AG04450 (cell line): Measurements from ENCODE around the gene ERFE. TPM values are rescaled to one million over a fixed set of nuclear protein-coding genes. Genes with fewer than 3 reads are reported as not detected.

Experiments used
- CTCF ChIA-PET: fragments of 300-600, 350-600 bp; formaldehyde crosslinking; extraction: SDS; loops from one replicate; lab custom pipeline; 2022; ENCODE audit warnings: antibody characterized with exemption, inconsistent platforms; lab: Charles Lee
- POLR2A ChIA-PET: fragments of 350-600 bp; formaldehyde crosslinking; extraction: SDS; loops from one replicate; lab custom pipeline; 2021; ENCODE audit warnings: antibody characterized with exemption, inconsistent platforms; lab: Yijun Ruan, JAX
- DNase-seq: peaks from one replicate; pipeline ENCODE4 v3.0.0-alpha.2; 2011; ENCODE audit warnings: low read depth, low spot score
- H3K27ac ChIP-seq: one replicate; pipeline ENCODE4 v1.5.1; 2012; ENCODE audit warnings: low read depth, low read length, control low read depth
- H3K27me3 ChIP-seq: one replicate; pipeline ENCODE4 v1.6.0; 2012; ENCODE audit warnings: low read length; ENCODE audit not compliant: control insufficient read depth, insufficient read depth
- H3K4me3 ChIP-seq: 2 replicates; pipeline ENCODE4 v1.5.1; 2011; ENCODE audit warnings: mild to moderate bottlenecking, low read depth, low read length, control low read depth
- H3K9me3 ChIP-seq: 2 replicates; pipeline ENCODE4 v1.5.1; 2012; ENCODE audit warnings: low read length; ENCODE audit not compliant: control insufficient read depth, insufficient read depth
- polyA plus RNA-seq: library from polyadenylated mRNA; depleted of rRNA; stranded (reverse); fragments of >200 nt; gene quantifications from 2 replicates; pipeline ENCODE4 v1.2.3, GENCODE V29; 2011
- TF ChIP-seq, protein P1 (sequence below): IDR thresholded peaks from 2 replicates; pipeline ENCODE4 v1.5.1; 2011; ENCODE audit warnings: low read depth, low read length, control low read depth, inconsistent platforms

Gene ERFE
- polyA plus RNA-seq, 1 experiment: 2.4 TPM

DNA sequence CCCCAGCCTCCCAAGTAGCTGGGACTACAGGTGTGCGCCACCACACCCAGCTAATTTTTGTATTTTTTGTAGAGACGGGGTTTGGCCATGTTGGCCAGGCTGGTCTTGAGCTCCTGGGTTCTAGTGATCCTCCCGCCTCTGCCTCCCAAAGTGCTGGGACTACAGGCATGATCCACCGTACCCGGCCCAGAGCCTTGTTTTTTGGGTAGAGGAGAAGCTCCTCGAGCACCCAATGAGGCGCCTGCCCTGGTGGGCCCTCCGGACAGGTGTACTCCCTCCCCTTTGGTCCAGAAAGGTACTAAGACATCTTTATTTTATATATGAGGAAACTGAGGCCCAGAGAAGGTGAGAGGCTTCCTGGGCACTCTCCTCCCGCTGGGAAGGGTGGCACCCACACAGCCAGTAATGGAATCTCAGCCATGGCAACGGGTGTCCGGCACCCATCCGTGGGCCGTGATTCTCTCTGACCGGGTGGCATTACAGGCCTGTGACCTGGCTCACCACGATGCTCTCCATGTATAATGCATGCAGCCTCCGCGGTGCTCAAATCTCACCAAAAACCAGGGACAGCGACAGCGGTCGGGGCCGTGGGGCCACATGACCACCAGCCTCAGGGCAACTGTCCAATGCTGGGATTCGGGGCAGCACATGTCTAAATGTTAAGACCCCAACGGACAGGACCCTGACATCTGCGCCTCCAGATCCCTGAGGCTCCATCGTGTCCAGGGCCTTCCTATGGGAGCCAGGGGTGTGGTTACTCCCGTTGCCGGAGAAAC, 37.1 kb upstream of the ERFE start:
- Histone ChIP-seq H3K4me3 (no peak overlapping the region), H3K27ac (no peak overlapping the region), H3K27me3 (peaks cover 28% of the 10 kb centered on the region), H3K9me3 (no peaks in the 10 kb centered on the region; the same call in 1 of the 2 replicates)
- ChIA-PET CTCF (no interaction called here), POLR2A (no interaction called here)
- DNase-seq: no peak
- TF ChIP-seq, protein P1, sequence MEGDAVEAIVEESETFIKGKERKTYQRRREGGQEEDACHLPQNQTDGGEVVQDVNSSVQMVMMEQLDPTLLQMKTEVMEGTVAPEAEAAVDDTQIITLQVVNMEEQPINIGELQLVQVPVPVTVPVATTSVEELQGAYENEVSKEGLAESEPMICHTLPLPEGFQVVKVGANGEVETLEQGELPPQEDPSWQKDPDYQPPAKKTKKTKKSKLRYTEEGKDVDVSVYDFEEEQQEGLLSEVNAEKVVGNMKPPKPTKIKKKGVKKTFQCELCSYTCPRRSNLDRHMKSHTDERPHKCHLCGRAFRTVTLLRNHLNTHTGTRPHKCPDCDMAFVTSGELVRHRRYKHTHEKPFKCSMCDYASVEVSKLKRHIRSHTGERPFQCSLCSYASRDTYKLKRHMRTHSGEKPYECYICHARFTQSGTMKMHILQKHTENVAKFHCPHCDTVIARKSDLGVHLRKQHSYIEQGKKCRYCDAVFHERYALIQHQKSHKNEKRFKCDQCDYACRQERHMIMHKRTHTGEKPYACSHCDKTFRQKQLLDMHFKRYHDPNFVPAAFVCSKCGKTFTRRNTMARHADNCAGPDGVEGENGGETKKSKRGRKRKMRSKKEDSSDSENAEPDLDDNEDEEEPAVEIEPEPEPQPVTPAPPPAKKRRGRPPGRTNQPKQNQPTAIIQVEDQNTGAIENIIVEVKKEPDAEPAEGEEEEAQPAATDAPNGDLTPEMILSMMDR: no peak

DNA sequence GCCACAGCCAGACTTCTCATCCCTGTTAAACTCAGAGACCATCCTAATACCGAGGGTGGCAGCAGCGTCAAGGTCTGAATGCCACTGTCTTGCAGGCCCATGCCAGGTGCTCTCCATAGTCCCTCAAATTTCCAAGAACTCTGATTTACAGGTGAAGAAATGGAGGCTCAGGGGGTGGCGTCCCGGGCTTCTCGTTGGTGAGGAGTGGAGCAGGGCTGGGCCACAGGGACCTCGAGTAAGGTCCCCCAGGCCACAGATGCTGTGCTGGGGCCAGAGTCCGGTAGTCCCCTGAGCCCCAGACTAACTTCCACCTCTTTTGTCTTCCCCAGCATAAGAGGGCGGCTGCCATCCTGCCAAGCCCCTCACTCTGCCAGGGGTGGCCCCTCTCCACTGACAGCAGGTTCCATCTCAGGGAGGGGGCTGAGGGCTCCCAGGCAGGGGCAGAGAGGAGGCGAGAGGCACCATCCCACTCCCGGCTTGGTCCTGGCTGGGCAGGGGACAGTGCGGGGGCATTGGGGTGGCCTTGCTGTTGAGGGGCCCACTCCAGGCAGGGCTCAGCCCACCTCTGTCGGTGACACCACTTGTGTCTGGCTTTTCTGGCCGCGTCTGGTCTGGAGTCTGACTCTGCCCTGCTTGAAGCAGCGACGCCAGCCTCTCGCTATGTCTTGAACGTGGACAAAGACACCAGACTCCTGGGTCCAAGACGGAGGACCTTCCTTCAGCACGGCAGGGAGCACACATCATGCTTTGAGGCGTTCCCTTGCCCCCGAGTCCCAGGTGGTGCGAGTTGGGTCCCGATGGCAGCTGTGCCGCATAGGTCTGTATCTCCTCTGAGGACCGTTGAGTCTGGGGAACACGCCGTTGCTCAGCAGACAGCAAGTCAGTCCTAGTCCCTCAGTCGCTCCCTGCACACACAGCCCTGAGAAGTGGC, 36.2 kb upstream of the ERFE start:
- TF ChIP-seq, protein P1: no peak
- H3K27me3 ChIP-seq: peaks cover 28% of the 10 kb centered on the region
- no peak overlapping the region for H3K27ac ChIP-seq
- CTCF ChIA-PET: no interaction called here
- H3K4me3 ChIP-seq: no peak overlapping the region
- DNase-seq: no peak
- POLR2A ChIA-PET: no interaction called here
- no peaks in the 10 kb centered on the region; the same call in 1 of the 2 replicates for H3K9me3 ChIP-seq

DNA sequence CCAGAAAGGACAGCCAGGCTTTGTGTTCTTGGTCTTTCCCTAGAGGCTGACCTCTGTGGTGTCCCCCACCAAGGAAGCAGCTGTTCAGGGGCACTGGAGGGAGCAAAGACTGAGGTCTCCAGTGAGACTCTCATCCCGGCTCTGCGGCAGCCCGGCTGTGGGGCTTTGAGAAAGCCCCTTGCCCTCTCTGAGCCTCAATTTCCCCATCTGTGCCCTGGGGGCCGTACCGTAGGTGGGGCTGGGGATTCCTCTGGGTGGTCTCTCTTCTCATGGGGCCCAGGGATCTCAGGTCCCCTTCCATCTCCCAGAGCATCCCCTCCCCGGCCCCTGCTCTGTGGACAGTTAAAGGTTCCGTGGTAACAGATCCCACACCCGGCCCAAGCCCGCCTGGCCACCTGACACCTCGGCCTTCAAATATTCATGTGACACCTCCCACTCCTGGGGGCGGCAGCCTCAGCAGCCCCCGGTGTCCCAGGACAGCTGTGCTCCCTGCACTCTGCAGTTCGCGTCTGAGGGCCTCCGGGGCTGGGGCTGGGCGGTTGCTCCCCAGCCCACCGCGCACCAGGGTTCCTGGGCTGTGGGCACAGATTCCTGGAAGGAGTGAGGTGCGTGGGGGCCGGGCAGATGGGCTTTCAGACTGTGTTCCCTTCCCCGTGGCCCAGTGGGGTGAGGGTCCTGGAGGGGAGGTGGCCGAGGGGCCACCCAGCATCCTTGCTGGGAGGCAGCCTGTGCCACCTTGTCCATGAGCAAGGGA, 35.4 kb upstream of the ERFE start:
- ChIA-PET POLR2A (no interaction called here), CTCF (no interaction called here)
- DNase-seq: no peak
- Histone ChIP-seq H3K27me3 (peaks cover 25% of the 10 kb centered on the region), H3K27ac (no peak overlapping the region), H3K9me3 (peaks cover 4% of the 10 kb centered on the region; the same call in 1 of the 2 replicates), H3K4me3 (no peak overlapping the region)
- TF ChIP-seq, protein P1: no peak

DNA sequence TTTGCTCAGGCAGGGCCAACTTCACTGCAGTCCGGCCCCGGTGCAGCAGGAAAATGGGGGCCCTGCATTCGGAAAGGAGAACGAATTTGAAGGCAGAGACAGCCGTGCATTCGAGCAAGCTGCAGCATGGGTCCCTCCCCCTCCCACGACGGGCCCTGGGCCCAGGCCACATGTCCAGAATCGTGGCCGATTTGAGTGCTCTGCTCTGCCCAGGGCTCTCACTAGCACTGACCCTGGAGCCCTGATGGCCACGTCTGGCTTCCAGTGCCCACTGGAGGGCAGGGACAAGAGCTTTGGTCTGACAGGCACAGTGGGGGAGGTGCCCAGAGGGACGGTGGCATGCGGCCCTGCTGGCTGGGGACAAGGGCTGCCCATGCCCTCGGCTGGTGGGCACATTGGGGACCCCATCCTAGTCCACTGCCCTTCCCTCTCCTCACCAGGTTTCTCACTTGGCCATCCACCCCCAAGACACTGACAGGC, 34.7 kb upstream of the ERFE start:
- Histone ChIP-seq H3K9me3 (peaks cover 4% of the 10 kb centered on the region; the same call in 1 of the 2 replicates), H3K27ac (no peak overlapping the region), H3K27me3 (peaks cover 25% of the 10 kb centered on the region), H3K4me3 (no peak overlapping the region)
- no peak for DNase-seq
- CTCF ChIA-PET: no interaction called here
- TF ChIP-seq, protein P1: no peak
- POLR2A ChIA-PET: no interaction called here
